Panc1 (cell line): Measurements from ENCODE around the gene SH2D1B. TPM values are rescaled to one million over a fixed set of nuclear protein-coding genes. Genes with fewer than 3 reads are reported as not detected.

Experiments used
- ATAC-seq: fragments of 200-7000 bp; cut with Tn5 transposase; 2 replicates; pipeline ENCODE4 v1.9.1; 2020; ENCODE audit warnings: mild to moderate bottlenecking, moderate library complexity
- BruUV-seq: library from RNA; stranded (reverse); fragments of 400-500 nt; replicated peaks from 2 replicates; lab custom pipeline; 2021; lab: Mats Ljungman, UMichigan
- CTCF ChIA-PET: fragments of 300-600 bp; sonication (Branson Sonifier 250); formaldehyde crosslinking; loops from one replicate; lab custom pipeline; 2022; ENCODE audit warnings: antibody characterized with exemption; lab: Charles Lee
- POLR2A ChIA-PET: fragments of 300-600 bp; sonication (Branson Sonifier 250); formaldehyde crosslinking; loops from one replicate; lab custom pipeline; 2022; ENCODE audit warnings: antibody characterized with exemption; lab: Charles Lee
- DNase-seq: peaks from one replicate; pipeline ENCODE4 v3.0.0-alpha.2; 2010; ENCODE audit warnings: low read depth, low spot score
- H3K27ac ChIP-seq: 2 replicates; pipeline ENCODE4 v1.5.1; 2011; ENCODE audit warnings: mild to moderate bottlenecking, low read length, inconsistent platforms
- H3K27me3 ChIP-seq: fragments of 200-500 bp; sonication (Bioruptor generic); 2 replicates; pipeline ENCODE4 v1.6.0; 2014; ENCODE audit warnings: low read length, inconsistent platforms; ENCODE audit not compliant: control insufficient read depth, insufficient read depth
- H3K36me3 ChIP-seq: fragments of 200-500 bp; sonication (Bioruptor generic); 2 replicates; pipeline ENCODE4 v1.5.1; 2014; ENCODE audit warnings: inconsistent platforms, mild to moderate bottlenecking, low read length, moderate library complexity; ENCODE audit not compliant: control insufficient read depth, insufficient read depth
- H3K4me1 ChIP-seq: 2 replicates; pipeline ENCODE4 v1.5.1; 2011; ENCODE audit warnings: inconsistent platforms, mild to moderate bottlenecking, low read length, moderate library complexity; ENCODE audit not compliant: control insufficient read depth, insufficient read depth
- H3K4me3 ChIP-seq, 2 experiments: 2 replicates each; pipeline ENCODE4 v1.5.1; 2011 to 2012; ENCODE audit warnings: low read depth in 2 of 2, low read length in 2 of 2, mild to moderate bottlenecking in 2 of 2, inconsistent platforms in 1 of 2, moderate library complexity in 1 of 2
- H3K9me3 ChIP-seq: fragments of 200-500 bp; sonication (Bioruptor generic); 2 replicates; pipeline ENCODE4 v1.5.1; 2014; ENCODE audit warnings: low read depth, mild to moderate bottlenecking, inconsistent platforms, low read length, moderate library complexity; ENCODE audit not compliant: control insufficient read depth, insufficient read depth
- POLR2AphosphoS5 ChIP-seq: IDR thresholded peaks from 2 replicates; pipeline ENCODE4 v1.6.1; 2012; ENCODE audit warnings: mild to moderate bottlenecking, low read depth, low read length, moderate library complexity
- SIN3A ChIP-seq: IDR thresholded peaks from 2 replicates; pipeline ENCODE4 v1.6.1; 2012; ENCODE audit warnings: low read depth, mild to moderate bottlenecking, low read length, moderate library complexity, borderline replicate concordance; ENCODE audit not compliant: insufficient read depth
- TCF7L2 ChIP-seq: IDR thresholded peaks from 2 replicates; pipeline ENCODE4 v1.6.1; 2011; ENCODE audit warnings: mild to moderate bottlenecking, low read depth, low read length, inconsistent platforms
- in situ Hi-C: cut with HindIII; loops from 2 replicates; pipeline ENCODE4 v1.10.0; 2016; ENCODE audit warnings: low sequenced_read_pairs, low pct_unique_long_range_greater_than_20kb
- intact Hi-C: fragments of 100-400 bp; cut with micrococcal nuclease; formaldehyde crosslinking; loops from one replicate; pipeline ENCODE4 v1.10.0; 2022; ENCODE audit not compliant: unreplicated experiment
- total RNA-seq: library from RNA; stranded (reverse); gene quantifications from one replicate; pipeline ENCODE4 v1.2.1, GENCODE V29; 2021; ENCODE audit not compliant: unreplicated experiment
- TF ChIP-seq, protein P1 (sequence below): fragments of 450-650 bp; IDR thresholded peaks from 2 replicates; pipeline ENCODE4 v1.5.1; 2017; ENCODE audit warnings: mild to moderate bottlenecking
- TF ChIP-seq, protein P2 (sequence below), 2 experiments: IDR thresholded peaks; 2 replicates each; pipeline ENCODE4 v1.6.1; 2011 to 2012; ENCODE audit warnings: low read depth in 2 of 2, control low read depth in 1 of 2, low read length in 1 of 2, mild to moderate bottlenecking in 1 of 2, moderate library complexity in 1 of 2; ENCODE audit not compliant: insufficient read depth in 1 of 2

The SH2D1B gene
- total RNA-seq, 1 experiment from 2014 or later = not detected

DNA sequence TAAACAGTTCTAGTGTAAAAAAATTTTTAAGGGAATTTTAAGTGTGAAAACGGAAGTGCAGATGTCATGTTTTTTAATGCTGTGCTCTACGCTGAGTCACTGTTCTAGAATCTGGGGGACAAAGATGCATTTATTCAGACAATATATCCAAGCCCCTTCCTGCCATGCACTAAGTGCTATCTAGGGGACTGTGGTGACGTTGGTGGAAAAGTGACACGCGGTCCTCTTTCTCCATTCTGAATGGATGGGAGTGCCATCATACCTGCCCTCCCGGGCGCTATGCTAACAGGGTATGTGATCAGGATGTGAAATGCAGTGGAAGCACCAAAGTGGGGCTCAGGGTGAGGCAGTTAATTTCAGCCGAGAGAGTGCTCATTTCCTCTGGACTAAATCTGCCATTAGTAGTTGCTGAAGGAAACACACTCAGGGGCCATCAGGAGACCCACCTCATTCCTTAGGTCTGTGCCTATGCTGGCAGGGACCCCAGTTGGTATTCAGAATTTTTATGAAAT, 23.8 kb downstream of the SH2D1B start:
- intact Hi-C loops (no loop called here), in situ Hi-C loops (no loop called here)
- TF ChIP-seq TCF7L2 = no peak
- TF ChIP-seq, protein P1, sequence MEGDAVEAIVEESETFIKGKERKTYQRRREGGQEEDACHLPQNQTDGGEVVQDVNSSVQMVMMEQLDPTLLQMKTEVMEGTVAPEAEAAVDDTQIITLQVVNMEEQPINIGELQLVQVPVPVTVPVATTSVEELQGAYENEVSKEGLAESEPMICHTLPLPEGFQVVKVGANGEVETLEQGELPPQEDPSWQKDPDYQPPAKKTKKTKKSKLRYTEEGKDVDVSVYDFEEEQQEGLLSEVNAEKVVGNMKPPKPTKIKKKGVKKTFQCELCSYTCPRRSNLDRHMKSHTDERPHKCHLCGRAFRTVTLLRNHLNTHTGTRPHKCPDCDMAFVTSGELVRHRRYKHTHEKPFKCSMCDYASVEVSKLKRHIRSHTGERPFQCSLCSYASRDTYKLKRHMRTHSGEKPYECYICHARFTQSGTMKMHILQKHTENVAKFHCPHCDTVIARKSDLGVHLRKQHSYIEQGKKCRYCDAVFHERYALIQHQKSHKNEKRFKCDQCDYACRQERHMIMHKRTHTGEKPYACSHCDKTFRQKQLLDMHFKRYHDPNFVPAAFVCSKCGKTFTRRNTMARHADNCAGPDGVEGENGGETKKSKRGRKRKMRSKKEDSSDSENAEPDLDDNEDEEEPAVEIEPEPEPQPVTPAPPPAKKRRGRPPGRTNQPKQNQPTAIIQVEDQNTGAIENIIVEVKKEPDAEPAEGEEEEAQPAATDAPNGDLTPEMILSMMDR = no peak
- no peak for TF ChIP-seq POLR2AphosphoS5
- TF ChIP-seq, protein P2, sequence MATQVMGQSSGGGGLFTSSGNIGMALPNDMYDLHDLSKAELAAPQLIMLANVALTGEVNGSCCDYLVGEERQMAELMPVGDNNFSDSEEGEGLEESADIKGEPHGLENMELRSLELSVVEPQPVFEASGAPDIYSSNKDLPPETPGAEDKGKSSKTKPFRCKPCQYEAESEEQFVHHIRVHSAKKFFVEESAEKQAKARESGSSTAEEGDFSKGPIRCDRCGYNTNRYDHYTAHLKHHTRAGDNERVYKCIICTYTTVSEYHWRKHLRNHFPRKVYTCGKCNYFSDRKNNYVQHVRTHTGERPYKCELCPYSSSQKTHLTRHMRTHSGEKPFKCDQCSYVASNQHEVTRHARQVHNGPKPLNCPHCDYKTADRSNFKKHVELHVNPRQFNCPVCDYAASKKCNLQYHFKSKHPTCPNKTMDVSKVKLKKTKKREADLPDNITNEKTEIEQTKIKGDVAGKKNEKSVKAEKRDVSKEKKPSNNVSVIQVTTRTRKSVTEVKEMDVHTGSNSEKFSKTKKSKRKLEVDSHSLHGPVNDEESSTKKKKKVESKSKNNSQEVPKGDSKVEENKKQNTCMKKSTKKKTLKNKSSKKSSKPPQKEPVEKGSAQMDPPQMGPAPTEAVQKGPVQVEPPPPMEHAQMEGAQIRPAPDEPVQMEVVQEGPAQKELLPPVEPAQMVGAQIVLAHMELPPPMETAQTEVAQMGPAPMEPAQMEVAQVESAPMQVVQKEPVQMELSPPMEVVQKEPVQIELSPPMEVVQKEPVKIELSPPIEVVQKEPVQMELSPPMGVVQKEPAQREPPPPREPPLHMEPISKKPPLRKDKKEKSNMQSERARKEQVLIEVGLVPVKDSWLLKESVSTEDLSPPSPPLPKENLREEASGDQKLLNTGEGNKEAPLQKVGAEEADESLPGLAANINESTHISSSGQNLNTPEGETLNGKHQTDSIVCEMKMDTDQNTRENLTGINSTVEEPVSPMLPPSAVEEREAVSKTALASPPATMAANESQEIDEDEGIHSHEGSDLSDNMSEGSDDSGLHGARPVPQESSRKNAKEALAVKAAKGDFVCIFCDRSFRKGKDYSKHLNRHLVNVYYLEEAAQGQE (IDR thresholded peaks at IDR 0.05; ENCODE audit: insufficient read depth in 1 of 2, low read depth in 2 of 2, low read length in 1 of 2) = no peak
- TF ChIP-seq SIN3A = no peak
- ATAC-seq (no peak), DNase-seq (no peak)
- Histone ChIP-seq H3K36me3 (no peaks in the 10 kb centered on the region; the same call in 1 of the 2 replicates), H3K4me3 (no peak overlapping the region), H3K27me3 (no peaks in the 10 kb centered on the region), H3K9me3 (no peaks in the 10 kb centered on the region), H3K27ac (no peak overlapping the region), H3K4me1 (peaks cover 22% of the 10 kb centered on the region)
- BruUV-seq = no TSS peak
- POLR2A ChIA-PET = no interaction called here
- CTCF ChIA-PET = no interaction called here

DNA sequence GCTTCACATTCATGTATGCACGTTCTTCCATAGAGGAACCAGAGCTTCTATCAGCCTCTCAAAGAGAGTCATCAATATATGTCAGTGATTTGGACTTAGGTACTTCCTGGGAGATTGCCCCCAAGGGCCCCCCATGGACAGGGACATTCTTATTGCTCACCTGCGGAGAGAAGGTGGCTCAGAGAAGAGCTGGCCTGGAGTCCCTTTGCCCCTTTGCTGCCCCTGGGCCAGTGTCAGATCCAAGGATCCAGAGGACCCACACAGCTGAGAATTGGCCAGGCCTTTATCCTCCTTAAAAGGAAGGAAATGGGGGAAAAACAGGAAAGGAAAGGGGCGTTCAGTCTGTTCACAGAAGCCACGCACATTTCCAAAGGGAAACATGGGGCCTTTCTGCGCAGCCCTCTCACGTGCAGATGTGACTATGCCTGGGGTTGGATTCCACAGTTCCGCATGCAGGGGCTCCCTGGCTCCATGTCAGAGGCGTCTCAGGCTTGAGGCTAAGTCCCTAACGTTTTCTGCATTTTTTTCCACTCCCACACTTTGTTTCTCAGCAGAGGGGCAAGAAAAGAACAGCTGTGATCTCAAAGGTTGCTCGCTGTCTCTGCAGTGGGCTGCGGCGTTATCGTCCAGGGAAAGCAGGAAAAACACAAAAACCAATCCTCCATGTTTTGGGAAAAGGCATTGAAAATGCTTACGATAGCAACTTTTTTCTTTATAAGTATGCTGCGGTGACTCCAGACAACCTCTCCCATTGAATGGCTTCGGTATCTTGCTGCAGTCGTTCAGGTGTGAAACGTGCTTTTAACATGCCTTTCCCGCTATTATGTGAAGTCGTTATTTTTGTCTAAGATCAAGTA, 24.5 kb downstream of the SH2D1B start:
- Histone ChIP-seq H3K36me3 (no peaks in the 10 kb centered on the region), H3K9me3 (no peaks in the 10 kb centered on the region), H3K27ac (no peak overlapping the region), H3K4me3 (no peak overlapping the region), H3K4me1 (peaks cover 22% of the 10 kb centered on the region), H3K27me3 (no peaks in the 10 kb centered on the region)
- ChIA-PET CTCF (no interaction called here), POLR2A (no interaction called here)
- TF ChIP-seq, protein P1 = no peak
- TF ChIP-seq TCF7L2 (no peak), SIN3A (no peak), POLR2AphosphoS5 (no peak)
- TF ChIP-seq, protein P2 (IDR thresholded peaks at IDR 0.05; ENCODE audit: insufficient read depth in 1 of 2, low read depth in 2 of 2, low read length in 1 of 2) = no peak
- in situ Hi-C loops (no loop called here), intact Hi-C loops (no loop called here)
- ATAC-seq = no peak
- no TSS peak for BruUV-seq
- no peak for DNase-seq
